ENCODE data around the gene CDCA7. TPM values are rescaled to one million over a fixed set of nuclear protein-coding genes. Genes with fewer than 3 reads are reported as not detected.
"Not testable (repeated sequence)": the region's sequence is repeated elsewhere in the genome, so short reads cannot be mapped to it uniquely, and the experiment has no call there.

The CDCA7 gene
- total RNA-seq, 1 donor from 2014 or later, result 13.0 TPM

- Mint-ChIP-seq H3K36me3 (ENCODE audit: low read depth, unreplicated experiment) (no peaks in the 10 kb centered on the region), H3K27me3 (ENCODE audit: unreplicated experiment) (peaks cover 1% of the 10 kb centered on the region), H3K4me3 (ENCODE audit: unreplicated experiment) (no peak overlapping the region), H3K27ac (ENCODE audit: unreplicated experiment) (no peak overlapping the region), H3K9me3 (ENCODE audit: unreplicated experiment) (peaks cover 4% of the 10 kb centered on the region), H3K4me1 (ENCODE audit: unreplicated experiment) (no peaks in the 10 kb centered on the region)
- TF ChIP-seq CTCF (IDR thresholded peaks at IDR 0.05; ENCODE audit: unreplicated experiment), result no peak
- no peak for DNase-seq (ENCODE audit: low spot score)
Observed at GRCh38 chr2:173323371-173323770, 31.3 kb upstream of the CDCA7 start.

GRCh38 chr2:173326806-173327205, 27.9 kb upstream of the CDCA7 start:
- Mint-ChIP-seq H3K36me3 (ENCODE audit: low read depth, unreplicated experiment) (no peaks in the 10 kb centered on the region), H3K27me3 (ENCODE audit: unreplicated experiment) (peaks cover 1% of the 10 kb centered on the region), H3K4me1 (ENCODE audit: unreplicated experiment) (no peaks in the 10 kb centered on the region), H3K27ac (ENCODE audit: unreplicated experiment) (no peak overlapping the region), H3K9me3 (ENCODE audit: unreplicated experiment) (peaks cover 8% of the 10 kb centered on the region), H3K4me3 (ENCODE audit: unreplicated experiment) (no peak overlapping the region)
- TF ChIP-seq CTCF (IDR thresholded peaks at IDR 0.05; ENCODE audit: unreplicated experiment), result no peak
- DNase-seq (ENCODE audit: low spot score), result no peak

GRCh38 chr2:173327421-173327820, 27.3 kb upstream of the CDCA7 start:
- Mint-ChIP-seq H3K9me3 (ENCODE audit: unreplicated experiment) (peaks cover 8% of the 10 kb centered on the region), H3K4me3 (ENCODE audit: unreplicated experiment) (no peak overlapping the region), H3K27me3 (ENCODE audit: unreplicated experiment) (peaks cover 1% of the 10 kb centered on the region)

GRCh38 chr2:173333003-173333402, 21.7 kb upstream of the CDCA7 start:
- H3K4me1 Mint-ChIP-seq (ENCODE audit: unreplicated experiment); DNase-seq (ENCODE audit: low spot score); H3K9me3 Mint-ChIP-seq (ENCODE audit: unreplicated experiment); H3K27ac Mint-ChIP-seq (ENCODE audit: unreplicated experiment); H3K27me3 Mint-ChIP-seq (ENCODE audit: unreplicated experiment); H3K36me3 Mint-ChIP-seq (ENCODE audit: low read depth, unreplicated experiment): not testable (repeated sequence)
- peak overlapping the region; percentile 53 for H3K4me3 Mint-ChIP-seq (ENCODE audit: unreplicated experiment)

More at GRCh38 chr2:173327421-173327820, 27.3 kb upstream of the CDCA7 start:
- DNase-seq (ENCODE audit: low spot score), result no peak
- Mint-ChIP-seq H3K27ac (ENCODE audit: unreplicated experiment) (no peak overlapping the region), H3K4me1 (ENCODE audit: unreplicated experiment) (no peaks in the 10 kb centered on the region), H3K36me3 (ENCODE audit: low read depth, unreplicated experiment) (peaks cover under 1% of the 10 kb centered on the region)
- TF ChIP-seq CTCF (IDR thresholded peaks at IDR 0.05; ENCODE audit: unreplicated experiment), result no peak

- H3K27ac Mint-ChIP-seq (ENCODE audit: unreplicated experiment), result no peak overlapping the region
- H3K36me3 Mint-ChIP-seq (ENCODE audit: low read depth, unreplicated experiment), result no peaks in the 10 kb centered on the region
- H3K4me1 Mint-ChIP-seq (ENCODE audit: unreplicated experiment), result no peaks in the 10 kb centered on the region
- no peak overlapping the region for H3K4me3 Mint-ChIP-seq (ENCODE audit: unreplicated experiment)
- DNase-seq (ENCODE audit: low spot score), result no peak
- no peaks in the 10 kb centered on the region for H3K9me3 Mint-ChIP-seq (ENCODE audit: unreplicated experiment)
- TF ChIP-seq CTCF (IDR thresholded peaks at IDR 0.05; ENCODE audit: unreplicated experiment), result no peak
- no peaks in the 10 kb centered on the region for H3K27me3 Mint-ChIP-seq (ENCODE audit: unreplicated experiment)
Observed at GRCh38 chr2:173339807-173340206, 14.9 kb upstream of the CDCA7 start.

GRCh38 chr2:173343921-173344320, 10.8 kb upstream of the CDCA7 start:
- no peak overlapping the region for H3K4me3 Mint-ChIP-seq (ENCODE audit: unreplicated experiment)
- TF ChIP-seq CTCF (IDR thresholded peaks at IDR 0.05; ENCODE audit: unreplicated experiment), result no peak
- no peaks in the 10 kb centered on the region for H3K27me3 Mint-ChIP-seq (ENCODE audit: unreplicated experiment)
- no peak overlapping the region for H3K27ac Mint-ChIP-seq (ENCODE audit: unreplicated experiment)
- peaks cover 4% of the 10 kb centered on the region for H3K36me3 Mint-ChIP-seq (ENCODE audit: low read depth, unreplicated experiment)
- no peak for DNase-seq (ENCODE audit: low spot score)
- no peaks in the 10 kb centered on the region for H3K4me1 Mint-ChIP-seq (ENCODE audit: unreplicated experiment)
- H3K9me3 Mint-ChIP-seq (ENCODE audit: unreplicated experiment), result peaks cover 3% of the 10 kb centered on the region

All from endothelial cell (in vitro differentiated cells).